ENCODE data around the gene RBM19. TPM values are rescaled to one million over a fixed set of nuclear protein-coding genes. Genes with fewer than 3 reads are reported as not detected.

RBM19 gene
- total RNA-seq, 1 experiment from 2014 or later: 29.2 TPM

DNA sequence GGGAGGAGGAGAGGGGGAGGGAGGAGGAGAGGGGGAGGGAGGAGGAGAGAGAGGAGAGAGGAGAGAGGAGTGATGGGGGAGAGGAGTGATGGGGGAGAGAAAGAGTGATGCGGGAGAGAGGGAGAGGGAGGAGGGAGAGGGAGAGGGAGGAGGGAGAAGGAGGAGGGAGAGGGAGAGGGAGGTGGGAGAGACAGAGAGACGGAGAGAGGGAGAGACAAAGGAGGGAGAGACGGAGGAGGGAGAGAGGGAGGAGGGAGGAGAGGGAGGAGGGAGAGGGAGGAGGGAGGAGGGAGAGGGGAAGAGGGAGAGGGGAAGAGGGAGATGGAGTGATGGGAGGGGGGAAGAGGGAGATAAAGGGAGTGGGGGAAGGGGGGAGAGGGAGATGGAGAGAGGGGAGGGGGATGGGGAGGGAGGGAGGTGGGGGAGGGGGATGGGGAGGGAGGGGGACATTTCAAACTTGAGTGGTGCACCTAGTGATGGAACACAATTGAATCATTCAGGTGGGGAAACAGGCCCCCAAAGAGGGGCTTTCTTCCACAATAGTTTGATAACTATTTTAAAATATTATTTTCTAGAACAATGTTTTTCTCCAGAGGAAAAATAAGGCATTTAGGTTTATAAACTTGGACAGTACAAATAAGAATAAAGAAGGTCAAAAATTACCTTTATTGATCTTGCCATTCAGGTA, 46.8 kb upstream of the RBM19 start:
- H3K27me3 Mint-ChIP-seq (ENCODE audit: insufficient read depth, unreplicated experiment): peaks cover 39% of the 10 kb centered on the region
- ChIA-PET CTCF (no interaction called here), POLR2A (no interaction called here)
- H3K36me3 Mint-ChIP-seq (ENCODE audit: insufficient read depth, unreplicated experiment): no peaks in the 10 kb centered on the region
- DNase-seq (ENCODE audit: unreplicated experiment): no peak
- TF ChIP-seq, protein P1, sequence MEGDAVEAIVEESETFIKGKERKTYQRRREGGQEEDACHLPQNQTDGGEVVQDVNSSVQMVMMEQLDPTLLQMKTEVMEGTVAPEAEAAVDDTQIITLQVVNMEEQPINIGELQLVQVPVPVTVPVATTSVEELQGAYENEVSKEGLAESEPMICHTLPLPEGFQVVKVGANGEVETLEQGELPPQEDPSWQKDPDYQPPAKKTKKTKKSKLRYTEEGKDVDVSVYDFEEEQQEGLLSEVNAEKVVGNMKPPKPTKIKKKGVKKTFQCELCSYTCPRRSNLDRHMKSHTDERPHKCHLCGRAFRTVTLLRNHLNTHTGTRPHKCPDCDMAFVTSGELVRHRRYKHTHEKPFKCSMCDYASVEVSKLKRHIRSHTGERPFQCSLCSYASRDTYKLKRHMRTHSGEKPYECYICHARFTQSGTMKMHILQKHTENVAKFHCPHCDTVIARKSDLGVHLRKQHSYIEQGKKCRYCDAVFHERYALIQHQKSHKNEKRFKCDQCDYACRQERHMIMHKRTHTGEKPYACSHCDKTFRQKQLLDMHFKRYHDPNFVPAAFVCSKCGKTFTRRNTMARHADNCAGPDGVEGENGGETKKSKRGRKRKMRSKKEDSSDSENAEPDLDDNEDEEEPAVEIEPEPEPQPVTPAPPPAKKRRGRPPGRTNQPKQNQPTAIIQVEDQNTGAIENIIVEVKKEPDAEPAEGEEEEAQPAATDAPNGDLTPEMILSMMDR (IDR thresholded peaks at IDR 0.05; ENCODE audit: unreplicated experiment): no peak
- no peak overlapping the region for H3K27ac Mint-ChIP-seq (ENCODE audit: low read depth, unreplicated experiment)
- intact Hi-C loops (cut with micrococcal nuclease): no loop called here
- no TSS peak for BruUV-seq (replicated peaks)
- H3K4me3 Mint-ChIP-seq (ENCODE audit: unreplicated experiment): no peak overlapping the region
- H3K4me1 Mint-ChIP-seq (ENCODE audit: insufficient read depth, unreplicated experiment): no peaks in the 10 kb centered on the region
- no peaks in the 10 kb centered on the region for H3K9me3 Mint-ChIP-seq (ENCODE audit: unreplicated experiment)

DNA sequence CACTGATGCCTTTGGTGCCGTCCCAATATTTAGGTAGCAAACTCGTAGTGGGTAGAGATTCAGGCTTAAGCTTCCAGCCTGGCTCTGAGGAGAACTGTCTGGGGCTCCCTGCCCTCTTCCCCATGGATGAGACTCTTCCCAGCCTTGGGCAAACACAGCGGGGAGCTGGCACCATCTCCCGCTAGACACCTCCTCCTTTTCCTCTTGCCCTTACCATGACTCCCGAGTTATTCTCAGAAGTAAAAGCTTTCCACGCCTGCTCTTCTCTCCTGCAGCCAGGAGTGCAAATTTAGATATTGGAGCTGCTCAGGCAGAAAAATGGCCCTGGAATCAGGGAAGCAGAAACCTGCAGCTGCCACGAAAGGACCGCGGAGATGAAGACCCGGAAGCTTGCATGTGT, 45.6 kb upstream of the RBM19 start:
- H3K4me1 Mint-ChIP-seq (ENCODE audit: insufficient read depth, unreplicated experiment): no peaks in the 10 kb centered on the region
- ChIA-PET CTCF (interaction anchor here (0.5 to 0.8 kb wide), 3 partner anchors 196 to 625 kb away, joined by 3 read pairs; no protein-coding TSS in a partner anchor), POLR2A (no interaction called here)
- TF ChIP-seq, protein P1 (IDR thresholded peaks at IDR 0.05; ENCODE audit: unreplicated experiment): no peak
- no peak for DNase-seq (ENCODE audit: unreplicated experiment)
- peaks cover 39% of the 10 kb centered on the region for H3K27me3 Mint-ChIP-seq (ENCODE audit: insufficient read depth, unreplicated experiment)
- no TSS peak for BruUV-seq (replicated peaks)
- no peak overlapping the region for H3K4me3 Mint-ChIP-seq (ENCODE audit: unreplicated experiment)
- H3K27ac Mint-ChIP-seq (ENCODE audit: low read depth, unreplicated experiment): no peak overlapping the region
- H3K9me3 Mint-ChIP-seq (ENCODE audit: unreplicated experiment): no peaks in the 10 kb centered on the region
- intact Hi-C loops (cut with micrococcal nuclease): no loop called here
- no peaks in the 10 kb centered on the region for H3K36me3 Mint-ChIP-seq (ENCODE audit: insufficient read depth, unreplicated experiment)

DNA sequence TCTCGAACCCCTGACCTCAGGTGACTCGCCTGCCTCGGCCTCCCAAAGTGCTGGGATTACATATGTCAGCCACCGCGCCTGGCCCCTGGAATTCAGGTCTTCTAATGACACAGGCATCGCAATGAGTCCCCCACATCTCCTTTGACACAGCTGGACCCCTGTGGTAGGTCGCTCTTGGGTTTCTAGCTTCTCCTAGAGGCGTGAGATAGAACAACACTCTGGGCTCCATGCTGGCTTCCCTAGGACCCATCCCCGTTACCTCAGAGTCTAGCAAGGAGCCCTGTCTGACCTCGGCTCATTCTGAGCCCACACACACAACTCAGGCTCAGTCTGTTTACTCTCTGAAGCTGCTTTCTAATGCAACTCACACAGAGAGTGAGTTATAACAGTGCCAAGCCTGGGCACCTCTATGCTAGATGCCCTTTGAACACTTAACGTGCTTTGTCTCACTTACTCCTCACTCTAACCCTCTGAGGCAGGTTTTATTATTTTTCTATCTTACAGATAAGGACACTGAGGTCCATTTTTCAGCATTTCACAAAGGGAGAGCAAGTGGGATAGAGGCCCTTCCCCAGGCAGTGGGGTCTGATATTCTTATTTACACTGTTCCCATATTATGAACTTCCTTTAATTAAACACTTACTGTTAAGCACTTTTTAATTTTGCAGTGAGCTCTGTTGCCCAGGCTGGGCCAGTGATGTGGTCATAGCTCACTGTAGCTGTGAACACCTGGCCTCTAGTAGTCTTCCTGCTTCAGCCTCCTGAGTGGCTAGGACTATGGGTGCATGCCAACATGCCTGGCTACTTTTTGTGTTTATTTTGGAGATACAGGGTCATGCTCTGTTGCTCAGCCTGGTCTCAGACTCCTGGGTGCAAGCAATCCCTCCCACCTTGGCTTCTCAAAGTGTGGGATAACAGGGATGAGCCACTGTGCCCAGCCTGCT, 40.6 kb upstream of the RBM19 start:
- no peaks in the 10 kb centered on the region for H3K36me3 Mint-ChIP-seq (ENCODE audit: insufficient read depth, unreplicated experiment)
- H3K4me1 Mint-ChIP-seq (ENCODE audit: insufficient read depth, unreplicated experiment): no peaks in the 10 kb centered on the region
- no peak overlapping the region for H3K4me3 Mint-ChIP-seq (ENCODE audit: unreplicated experiment)
- DNase-seq (ENCODE audit: unreplicated experiment): no peak
- peaks cover 43% of the 10 kb centered on the region for H3K27me3 Mint-ChIP-seq (ENCODE audit: insufficient read depth, unreplicated experiment)
- intact Hi-C loops (cut with micrococcal nuclease): no loop called here
- no peak overlapping the region for H3K27ac Mint-ChIP-seq (ENCODE audit: low read depth, unreplicated experiment)
- ChIA-PET CTCF (interaction anchor here (0.5 kb wide), 1 partner anchor 67 kb away, joined by 3 read pairs; no protein-coding TSS in a partner anchor), POLR2A (no interaction called here)
- H3K9me3 Mint-ChIP-seq (ENCODE audit: unreplicated experiment): no peaks in the 10 kb centered on the region
- no TSS peak for BruUV-seq (replicated peaks)
- TF ChIP-seq, protein P1 (IDR thresholded peaks at IDR 0.05; ENCODE audit: unreplicated experiment): no peak

DNA sequence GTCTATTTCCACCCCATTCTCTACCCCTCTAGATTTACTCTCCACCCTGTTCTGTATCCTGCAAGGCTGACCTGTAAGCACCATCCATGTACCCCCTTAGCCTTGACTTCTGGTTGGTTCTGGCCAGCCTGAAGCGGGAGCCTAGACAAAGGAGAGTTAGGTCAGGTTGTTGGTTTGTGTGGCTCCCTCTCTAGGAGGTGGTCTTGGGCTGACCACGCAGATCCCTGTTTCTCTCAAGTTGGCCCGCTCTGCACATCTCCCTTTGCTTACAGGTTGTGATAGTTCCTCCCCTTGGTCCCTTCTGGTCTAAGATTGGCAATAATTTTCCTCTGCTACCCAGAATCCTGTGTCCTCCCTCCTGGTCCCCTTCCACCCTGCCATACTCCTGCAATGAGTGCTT, 38.3 kb upstream of the RBM19 start:
- POLR2A ChIA-PET: no interaction called here
- Mint-ChIP-seq H3K27me3 (ENCODE audit: insufficient read depth, unreplicated experiment) (peaks cover 43% of the 10 kb centered on the region), H3K36me3 (ENCODE audit: insufficient read depth, unreplicated experiment) (no peaks in the 10 kb centered on the region), H3K9me3 (ENCODE audit: unreplicated experiment) (no peaks in the 10 kb centered on the region), H3K4me3 (ENCODE audit: unreplicated experiment) (no peak overlapping the region), H3K4me1 (ENCODE audit: insufficient read depth, unreplicated experiment) (no peaks in the 10 kb centered on the region), H3K27ac (ENCODE audit: low read depth, unreplicated experiment) (no peak overlapping the region)
- TF ChIP-seq, protein P1 (IDR thresholded peaks at IDR 0.05; ENCODE audit: unreplicated experiment): no peak
- no peak for DNase-seq (ENCODE audit: unreplicated experiment)
- no TSS peak for BruUV-seq (replicated peaks)
- CTCF ChIA-PET: no interaction called here
- intact Hi-C loops (cut with micrococcal nuclease): no loop called here
